Uterus (tissue), 2 donors: ENCODE results near the gene CWF19L1.

ENCODE experiments used
- POLR2A ChIP-seq, 2 donors: fragments of 450-650 bp; IDR thresholded peaks; one replicate each; pipeline ENCODE4 v1.6.1; 2016; ENCODE audit warnings: antibody characterized with exemption in 2 of 2, mild to moderate bottlenecking in 1 of 2, moderate library complexity in 1 of 2
- TF ChIP-seq, protein P1 (sequence below), 4 experiments: fragments of 200-600 bp in 2 of 4; fragments of 450-650 bp in 2 of 4; sonication (generic) in 2 of 4; IDR thresholded peaks; one replicate each; pipeline ENCODE4 v1.5.1; 2016 to 2019; ENCODE audit warnings: antibody characterized with exemption in 4 of 4, mild to moderate bottlenecking in 2 of 4, moderate library complexity in 1 of 4

- TF ChIP-seq, protein P1, sequence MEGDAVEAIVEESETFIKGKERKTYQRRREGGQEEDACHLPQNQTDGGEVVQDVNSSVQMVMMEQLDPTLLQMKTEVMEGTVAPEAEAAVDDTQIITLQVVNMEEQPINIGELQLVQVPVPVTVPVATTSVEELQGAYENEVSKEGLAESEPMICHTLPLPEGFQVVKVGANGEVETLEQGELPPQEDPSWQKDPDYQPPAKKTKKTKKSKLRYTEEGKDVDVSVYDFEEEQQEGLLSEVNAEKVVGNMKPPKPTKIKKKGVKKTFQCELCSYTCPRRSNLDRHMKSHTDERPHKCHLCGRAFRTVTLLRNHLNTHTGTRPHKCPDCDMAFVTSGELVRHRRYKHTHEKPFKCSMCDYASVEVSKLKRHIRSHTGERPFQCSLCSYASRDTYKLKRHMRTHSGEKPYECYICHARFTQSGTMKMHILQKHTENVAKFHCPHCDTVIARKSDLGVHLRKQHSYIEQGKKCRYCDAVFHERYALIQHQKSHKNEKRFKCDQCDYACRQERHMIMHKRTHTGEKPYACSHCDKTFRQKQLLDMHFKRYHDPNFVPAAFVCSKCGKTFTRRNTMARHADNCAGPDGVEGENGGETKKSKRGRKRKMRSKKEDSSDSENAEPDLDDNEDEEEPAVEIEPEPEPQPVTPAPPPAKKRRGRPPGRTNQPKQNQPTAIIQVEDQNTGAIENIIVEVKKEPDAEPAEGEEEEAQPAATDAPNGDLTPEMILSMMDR (IDR thresholded peaks at IDR 0.05), result no peak
- no peak for TF ChIP-seq POLR2A (IDR thresholded peaks at IDR 0.05)
Observed at GRCh38 chr10:100306861-100307260, 39.4 kb upstream of the CWF19L1 start.
